ENCODE data around the gene ATRNL1.

ATRNL1 gene

DNA sequence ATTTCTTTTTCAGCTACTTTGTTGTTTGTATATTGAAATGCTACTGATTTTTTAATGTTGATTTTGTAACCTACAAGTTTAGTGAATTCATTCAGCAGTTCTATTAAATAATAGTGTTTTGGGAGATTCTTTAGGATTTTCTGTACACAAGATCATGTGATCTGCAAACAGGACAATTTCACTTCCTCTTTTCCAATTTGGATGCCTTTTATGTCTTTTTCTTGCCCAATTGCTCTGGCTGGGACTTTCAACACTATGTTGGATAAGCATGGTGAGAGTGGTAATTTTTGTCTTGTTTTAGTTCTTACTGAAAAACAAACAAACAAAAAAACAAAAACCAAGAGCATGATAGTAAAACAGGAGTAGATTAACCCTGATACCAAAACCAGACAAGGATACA, 316.2 kb downstream of the ATRNL1 start:
- Histone ChIP-seq H3K27ac (no peak overlapping the region), H3K36me3 (replicated peaks) (no peaks in the 10 kb centered on the region), H3K27me3 (replicated peaks) (no peaks in the 10 kb centered on the region), H3K4me3 (ENCODE audit: low read depth, low read length) (no peak overlapping the region)
- TF ChIP-seq, protein P1, sequence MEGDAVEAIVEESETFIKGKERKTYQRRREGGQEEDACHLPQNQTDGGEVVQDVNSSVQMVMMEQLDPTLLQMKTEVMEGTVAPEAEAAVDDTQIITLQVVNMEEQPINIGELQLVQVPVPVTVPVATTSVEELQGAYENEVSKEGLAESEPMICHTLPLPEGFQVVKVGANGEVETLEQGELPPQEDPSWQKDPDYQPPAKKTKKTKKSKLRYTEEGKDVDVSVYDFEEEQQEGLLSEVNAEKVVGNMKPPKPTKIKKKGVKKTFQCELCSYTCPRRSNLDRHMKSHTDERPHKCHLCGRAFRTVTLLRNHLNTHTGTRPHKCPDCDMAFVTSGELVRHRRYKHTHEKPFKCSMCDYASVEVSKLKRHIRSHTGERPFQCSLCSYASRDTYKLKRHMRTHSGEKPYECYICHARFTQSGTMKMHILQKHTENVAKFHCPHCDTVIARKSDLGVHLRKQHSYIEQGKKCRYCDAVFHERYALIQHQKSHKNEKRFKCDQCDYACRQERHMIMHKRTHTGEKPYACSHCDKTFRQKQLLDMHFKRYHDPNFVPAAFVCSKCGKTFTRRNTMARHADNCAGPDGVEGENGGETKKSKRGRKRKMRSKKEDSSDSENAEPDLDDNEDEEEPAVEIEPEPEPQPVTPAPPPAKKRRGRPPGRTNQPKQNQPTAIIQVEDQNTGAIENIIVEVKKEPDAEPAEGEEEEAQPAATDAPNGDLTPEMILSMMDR (IDR thresholded peaks at IDR 0.05; ENCODE audit: low read depth, low read length, missing control alignments), result no peak
- in situ Hi-C loops (cut with HindIII; ENCODE audit: low pct_ligation_motif_present, low sequenced_read_pairs), result no loop called here
- no peak for DNase-seq

DNA sequence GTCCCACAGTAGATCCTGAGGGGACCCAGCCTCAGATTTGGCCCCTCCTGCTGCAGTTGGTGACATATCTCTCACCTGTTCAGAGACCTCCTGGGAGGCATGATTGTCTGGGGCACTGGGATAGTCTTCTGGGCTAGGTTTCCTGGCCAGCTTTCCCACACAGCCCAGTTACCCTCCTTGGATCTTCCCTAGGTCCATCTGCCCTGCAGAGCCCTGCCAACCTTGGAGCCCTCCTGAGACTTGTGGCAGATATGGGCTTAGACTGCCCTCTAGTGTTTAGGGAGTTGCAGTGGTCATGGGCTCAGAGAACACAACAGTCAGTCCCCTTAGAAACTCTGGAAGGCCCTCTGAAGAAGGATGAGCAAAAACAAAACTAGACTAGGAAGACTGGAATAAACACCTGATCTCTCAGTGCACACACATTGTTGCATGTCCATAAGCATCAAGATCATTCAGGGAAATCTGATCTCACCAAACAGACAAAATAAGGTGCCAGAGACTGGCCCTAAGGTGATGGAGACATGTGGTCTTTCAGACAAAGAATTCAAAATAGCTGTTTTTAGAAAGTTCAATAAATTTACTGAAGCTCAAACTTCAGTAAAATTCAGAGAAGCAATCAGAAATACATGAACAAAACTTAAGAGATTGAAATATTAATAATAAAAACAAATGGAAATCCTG, 324.6 kb downstream of the ATRNL1 start:
- no peaks in the 10 kb centered on the region for H3K27me3 ChIP-seq (replicated peaks)
- H3K27ac ChIP-seq, result no peak overlapping the region
- TF ChIP-seq, protein P1 (IDR thresholded peaks at IDR 0.05; ENCODE audit: low read depth, low read length, missing control alignments), result peak; percentile 89
- no peaks in the 10 kb centered on the region for H3K36me3 ChIP-seq (replicated peaks)
- in situ Hi-C loops (cut with HindIII; ENCODE audit: low pct_ligation_motif_present, low sequenced_read_pairs), result no loop called here
- peak; percentile 49 for DNase-seq
- H3K4me3 ChIP-seq (ENCODE audit: low read depth, low read length), result no peak overlapping the region

DNA sequence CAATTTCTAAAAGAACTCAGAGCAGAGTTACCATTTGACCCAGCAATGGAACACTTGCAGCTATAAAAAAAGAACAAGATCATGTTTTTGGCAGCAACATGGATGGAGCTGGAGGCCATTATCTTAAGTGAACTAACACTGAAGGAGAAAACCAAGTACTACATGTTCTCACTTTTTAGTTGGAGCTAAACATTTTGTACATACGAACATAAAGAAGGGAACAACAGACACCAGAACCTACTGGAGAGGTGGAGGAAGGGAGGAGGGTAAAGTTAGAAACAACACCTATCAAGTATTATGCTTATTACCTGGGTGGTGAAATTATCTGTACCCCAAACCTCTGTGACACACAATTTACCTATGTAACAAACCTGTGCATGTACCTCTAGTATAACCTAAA, 329.5 kb downstream of the ATRNL1 start:
- Histone ChIP-seq H3K36me3 (replicated peaks) (no peaks in the 10 kb centered on the region), H3K27me3 (replicated peaks) (no peaks in the 10 kb centered on the region), H3K4me3 (ENCODE audit: low read depth, low read length) (no peak overlapping the region), H3K27ac (no peak overlapping the region)
- no peak for DNase-seq
- in situ Hi-C loops (cut with HindIII; ENCODE audit: low pct_ligation_motif_present, low sequenced_read_pairs), result no loop called here
- TF ChIP-seq, protein P1 (IDR thresholded peaks at IDR 0.05; ENCODE audit: low read depth, low read length, missing control alignments), result no peak

DNA sequence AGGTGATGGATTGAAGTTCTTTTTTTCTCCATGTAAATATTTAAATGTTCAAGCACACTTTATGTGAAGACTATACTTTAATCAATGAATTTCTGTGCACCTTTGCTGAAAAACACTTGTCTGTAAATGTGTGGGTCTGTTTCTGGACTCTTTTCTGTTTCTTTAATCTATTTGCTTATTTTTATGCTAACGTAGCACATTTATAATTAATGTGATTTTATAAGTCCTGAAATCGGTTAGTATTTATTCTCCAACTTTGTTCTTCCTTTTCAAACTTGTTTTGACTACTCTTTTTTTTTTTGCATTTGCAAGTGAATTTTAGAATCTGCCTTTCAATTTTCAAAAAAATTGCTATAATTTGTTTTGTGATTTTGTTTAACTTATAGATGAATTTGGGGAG, 334.4 kb downstream of the ATRNL1 start:
- TF ChIP-seq, protein P1 (IDR thresholded peaks at IDR 0.05; ENCODE audit: low read depth, low read length, missing control alignments), result no peak
- Histone ChIP-seq H3K27me3 (replicated peaks) (no peaks in the 10 kb centered on the region), H3K36me3 (replicated peaks) (no peaks in the 10 kb centered on the region), H3K4me3 (ENCODE audit: low read depth, low read length) (no peak overlapping the region), H3K27ac (no peak overlapping the region)
- no peak for DNase-seq
- in situ Hi-C loops (cut with HindIII; ENCODE audit: low pct_ligation_motif_present, low sequenced_read_pairs), result no loop called here

DNA sequence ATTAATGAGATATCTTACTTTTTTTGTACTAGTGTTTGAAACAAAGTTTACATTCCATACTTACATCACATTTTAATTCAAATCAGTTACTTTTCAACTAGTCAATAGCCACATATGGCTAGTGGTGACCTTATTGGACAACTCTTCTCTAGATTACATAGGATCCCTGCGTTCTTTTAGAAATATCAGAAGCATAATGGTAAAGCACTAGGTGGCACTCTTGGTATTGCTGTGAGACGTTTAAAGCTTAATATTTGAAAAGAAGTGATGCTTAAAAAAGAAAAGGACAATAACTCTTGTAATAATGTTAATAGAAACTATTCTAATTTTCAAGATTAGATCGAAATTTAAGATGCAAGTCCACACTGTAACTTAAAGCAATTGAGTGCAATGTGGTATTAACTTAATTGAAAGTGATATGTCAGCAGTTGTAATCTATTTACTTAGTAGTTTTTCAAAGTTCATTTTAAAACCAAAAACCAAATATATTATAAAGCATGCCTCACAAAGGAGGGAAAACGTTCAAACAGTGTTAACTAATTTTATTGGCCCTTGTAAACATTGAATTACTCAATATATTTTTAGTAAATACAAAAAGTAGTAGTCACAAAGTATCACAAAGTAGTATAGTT, 339.1 kb downstream of the ATRNL1 start:
- no peaks in the 10 kb centered on the region for H3K36me3 ChIP-seq (replicated peaks)
- no peaks in the 10 kb centered on the region for H3K27me3 ChIP-seq (replicated peaks)
- DNase-seq, result peak; percentile 9
- no peak overlapping the region for H3K4me3 ChIP-seq (ENCODE audit: low read depth, low read length)
- in situ Hi-C loops (cut with HindIII; ENCODE audit: low pct_ligation_motif_present, low sequenced_read_pairs), result no loop called here
- no peak overlapping the region for H3K27ac ChIP-seq
- TF ChIP-seq, protein P1 (IDR thresholded peaks at IDR 0.05; ENCODE audit: low read depth, low read length, missing control alignments), result peak; percentile 49
